ENCODE results near the gene RAB1A. TPM values are rescaled to one million over a fixed set of nuclear protein-coding genes. Genes with fewer than 3 reads are reported as not detected.

RAB1A gene
- total and polyA plus RNA-seq, 2 of the 13 experiments (the other 11 are each of a cell fraction or from before 2014, with no cell fraction given) = 206 to 226 TPM

DNA sequence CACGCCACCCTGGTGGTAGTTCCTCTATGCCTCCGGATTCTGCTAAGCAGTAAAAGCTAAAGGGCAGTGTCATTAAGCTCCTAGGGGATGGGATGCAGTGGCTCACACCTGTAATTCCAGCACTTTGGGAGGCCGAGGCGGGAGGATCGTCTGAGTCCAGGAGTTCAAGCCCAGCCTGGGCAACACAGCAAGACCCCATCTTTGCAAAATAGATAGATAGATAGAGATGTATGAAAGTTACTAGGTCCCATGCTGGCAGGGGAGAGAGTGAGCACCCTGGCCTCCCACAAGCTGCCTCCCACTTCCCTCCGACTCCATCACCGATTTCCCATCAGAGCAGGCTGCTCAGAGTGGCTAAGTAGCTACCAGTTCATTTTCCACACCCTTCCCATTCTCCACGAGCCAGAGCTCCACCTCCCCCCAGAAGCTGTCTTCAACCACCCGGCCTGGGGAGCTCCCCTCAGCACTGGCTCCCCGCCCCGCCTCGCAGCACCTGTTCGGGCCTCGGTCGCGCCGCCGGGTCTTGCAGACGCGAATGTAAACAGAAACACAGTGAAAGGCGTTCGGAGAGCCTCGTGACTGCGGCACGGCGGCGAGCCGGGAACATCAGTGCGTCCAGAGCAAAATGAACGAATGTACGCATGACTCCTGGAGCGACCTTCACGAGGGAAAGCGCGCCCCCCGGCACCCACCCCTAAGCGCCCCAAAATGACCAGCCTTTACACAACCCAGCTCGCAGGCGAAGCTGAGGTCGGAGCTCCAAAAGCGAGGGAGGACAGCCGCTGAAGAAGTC is 74.3 kb downstream of the RAB1A start (continued):
- TF ChIP-seq GFI1 (CRISPR knock-in tag; IDR thresholded peaks at IDR 0.05; ENCODE audit: borderline replicate concordance) (peak; percentile 1; the same call in 1 of the 2 replicates), ETV6 (CRISPR knock-in tag; conservative IDR thresholded peaks at IDR 0.05) (peak; percentile 63), SNAI1 (CRISPR knock-in tag; IDR thresholded peaks at IDR 0.05; ENCODE audit: borderline replicate concordance) (0 out of 2 replicates have a peak, but pooled peaks have one; percentile 71), HNF4A (CRISPR knock-in tag; IDR thresholded peaks at IDR 0.05) (no peak; the same call in 1 of the 2 replicates), ZNF460 (CRISPR knock-in tag; IDR thresholded peaks at IDR 0.05; ENCODE audit: borderline replicate concordance) (no peak), NCOR1 (IDR thresholded peaks at IDR 0.05; ENCODE audit: borderline replicate concordance, low read length) (no peak), SAFB2 (CRISPR knock-in tag; IDR thresholded peaks at IDR 0.05; ENCODE audit: borderline replicate concordance, low read depth) (no peak), ZNF773 (CRISPR knock-in tag; IDR thresholded peaks at IDR 0.05; ENCODE audit: borderline replicate concordance) (0 out of 2 replicates have a peak, but pooled peaks have one; percentile 74), ESRRA (CRISPR knock-in tag; IDR thresholded peaks at IDR 0.05; ENCODE audit: low read depth) (no peak; the same call in 1 of the 2 replicates)
- TF ChIP-seq, protein P1, sequence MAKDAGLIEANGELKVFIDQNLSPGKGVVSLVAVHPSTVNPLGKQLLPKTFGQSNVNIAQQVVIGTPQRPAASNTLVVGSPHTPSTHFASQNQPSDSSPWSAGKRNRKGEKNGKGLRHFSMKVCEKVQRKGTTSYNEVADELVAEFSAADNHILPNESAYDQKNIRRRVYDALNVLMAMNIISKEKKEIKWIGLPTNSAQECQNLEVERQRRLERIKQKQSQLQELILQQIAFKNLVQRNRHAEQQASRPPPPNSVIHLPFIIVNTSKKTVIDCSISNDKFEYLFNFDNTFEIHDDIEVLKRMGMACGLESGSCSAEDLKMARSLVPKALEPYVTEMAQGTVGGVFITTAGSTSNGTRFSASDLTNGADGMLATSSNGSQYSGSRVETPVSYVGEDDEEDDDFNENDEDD (CRISPR knock-in tag; IDR thresholded peaks at IDR 0.05; ENCODE audit: borderline replicate concordance) = no peak
- TF ChIP-seq, protein P2, sequence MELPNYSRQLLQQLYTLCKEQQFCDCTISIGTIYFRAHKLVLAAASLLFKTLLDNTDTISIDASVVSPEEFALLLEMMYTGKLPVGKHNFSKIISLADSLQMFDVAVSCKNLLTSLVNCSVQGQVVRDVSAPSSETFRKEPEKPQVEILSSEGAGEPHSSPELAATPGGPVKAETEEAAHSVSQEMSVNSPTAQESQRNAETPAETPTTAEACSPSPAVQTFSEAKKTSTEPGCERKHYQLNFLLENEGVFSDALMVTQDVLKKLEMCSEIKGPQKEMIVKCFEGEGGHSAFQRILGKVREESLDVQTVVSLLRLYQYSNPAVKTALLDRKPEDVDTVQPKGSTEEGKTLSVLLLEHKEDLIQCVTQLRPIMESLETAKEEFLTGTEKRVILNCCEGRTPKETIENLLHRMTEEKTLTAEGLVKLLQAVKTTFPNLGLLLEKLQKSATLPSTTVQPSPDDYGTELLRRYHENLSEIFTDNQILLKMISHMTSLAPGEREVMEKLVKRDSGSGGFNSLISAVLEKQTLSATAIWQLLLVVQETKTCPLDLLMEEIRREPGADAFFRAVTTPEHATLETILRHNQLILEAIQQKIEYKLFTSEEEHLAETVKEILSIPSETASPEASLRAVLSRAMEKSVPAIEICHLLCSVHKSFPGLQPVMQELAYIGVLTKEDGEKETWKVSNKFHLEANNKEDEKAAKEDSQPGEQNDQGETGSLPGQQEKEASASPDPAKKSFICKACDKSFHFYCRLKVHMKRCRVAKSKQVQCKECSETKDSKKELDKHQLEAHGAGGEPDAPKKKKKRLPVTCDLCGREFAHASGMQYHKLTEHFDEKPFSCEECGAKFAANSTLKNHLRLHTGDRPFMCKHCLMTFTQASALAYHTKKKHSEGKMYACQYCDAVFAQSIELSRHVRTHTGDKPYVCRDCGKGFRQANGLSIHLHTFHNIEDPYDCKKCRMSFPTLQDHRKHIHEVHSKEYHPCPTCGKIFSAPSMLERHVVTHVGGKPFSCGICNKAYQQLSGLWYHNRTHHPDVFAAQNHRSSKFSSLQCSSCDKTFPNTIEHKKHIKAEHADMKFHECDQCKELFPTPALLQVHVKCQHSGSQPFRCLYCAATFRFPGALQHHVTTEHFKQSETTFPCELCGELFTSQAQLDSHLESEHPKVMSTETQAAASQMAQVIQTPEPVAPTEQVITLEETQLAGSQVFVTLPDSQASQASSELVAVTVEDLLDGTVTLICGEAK (IDR thresholded peaks at IDR 0.05) = no peak
- TF ChIP-seq, protein P2 (CRISPR knock-in tag; IDR thresholded peaks at IDR 0.05) = 0 out of 2 replicates have a peak, but pooled peaks have one; percentile 19
- TF ChIP-seq, protein P3, sequence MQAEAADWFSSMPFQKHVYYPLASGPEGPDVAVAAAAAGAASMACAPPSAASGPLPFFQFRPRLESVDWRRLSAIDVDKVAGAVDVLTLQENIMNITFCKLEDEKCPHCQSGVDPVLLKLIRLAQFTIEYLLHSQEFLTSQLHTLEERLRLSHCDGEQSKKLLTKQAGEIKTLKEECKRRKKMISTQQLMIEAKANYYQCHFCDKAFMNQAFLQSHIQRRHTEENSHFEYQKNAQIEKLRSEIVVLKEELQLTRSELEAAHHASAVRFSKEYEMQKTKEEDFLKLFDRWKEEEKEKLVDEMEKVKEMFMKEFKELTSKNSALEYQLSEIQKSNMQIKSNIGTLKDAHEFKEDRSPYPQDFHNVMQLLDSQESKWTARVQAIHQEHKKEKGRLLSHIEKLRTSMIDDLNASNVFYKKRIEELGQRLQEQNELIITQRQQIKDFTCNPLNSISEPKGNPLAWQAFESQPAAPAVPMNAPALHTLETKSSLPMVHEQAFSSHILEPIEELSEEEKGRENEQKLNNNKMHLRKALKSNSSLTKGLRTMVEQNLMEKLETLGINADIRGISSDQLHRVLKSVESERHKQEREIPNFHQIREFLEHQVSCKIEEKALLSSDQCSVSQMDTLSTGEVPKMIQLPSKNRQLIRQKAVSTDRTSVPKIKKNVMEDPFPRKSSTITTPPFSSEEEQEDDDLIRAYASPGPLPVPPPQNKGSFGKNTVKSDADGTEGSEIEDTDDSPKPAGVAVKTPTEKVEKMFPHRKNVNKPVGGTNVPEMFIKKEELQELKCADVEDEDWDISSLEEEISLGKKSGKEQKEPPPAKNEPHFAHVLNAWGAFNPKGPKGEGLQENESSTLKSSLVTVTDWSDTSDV (CRISPR knock-in tag; IDR thresholded peaks at IDR 0.05) = peak; percentile 88; the same call in 1 of the 2 replicates
